ENCODE data around the gene FAHD1.
"Not testable (repeated sequence)": the region's sequence is repeated elsewhere in the genome, so short reads cannot be mapped to it uniquely, and the experiment has no call there.

FAHD1 gene

DNA sequence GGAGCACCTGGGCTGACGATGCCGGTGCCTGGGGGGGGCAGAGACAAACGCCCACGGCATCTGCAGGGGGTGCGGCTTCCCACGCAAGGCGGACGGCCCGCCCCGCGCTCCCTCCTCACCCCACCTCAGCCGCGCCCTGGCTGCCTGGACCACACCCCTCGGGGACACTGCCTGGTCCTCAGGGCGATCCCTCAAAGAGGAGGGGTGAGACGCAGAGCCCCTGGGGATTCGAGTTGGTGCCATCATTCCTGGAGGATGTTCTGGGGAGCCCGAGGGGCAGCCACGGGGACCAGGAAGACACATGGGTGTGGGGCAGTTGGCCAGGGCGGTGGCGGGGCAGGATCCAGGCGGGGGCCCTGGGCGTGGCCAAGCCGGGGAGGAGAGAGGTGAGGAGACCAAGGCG, 37.4 kb upstream of the FAHD1 start:
- DNase-seq (ENCODE audit: low spot score), result no peak

GRCh38 chr16:1790261-1790610, 36.8 kb upstream of the FAHD1 start:
- DNase-seq (ENCODE audit: low spot score), result no peak

GRCh38 chr16:1790611-1791255, 36.3 kb upstream of the FAHD1 start:
- no peak for DNase-seq (ENCODE audit: low spot score)

DNA sequence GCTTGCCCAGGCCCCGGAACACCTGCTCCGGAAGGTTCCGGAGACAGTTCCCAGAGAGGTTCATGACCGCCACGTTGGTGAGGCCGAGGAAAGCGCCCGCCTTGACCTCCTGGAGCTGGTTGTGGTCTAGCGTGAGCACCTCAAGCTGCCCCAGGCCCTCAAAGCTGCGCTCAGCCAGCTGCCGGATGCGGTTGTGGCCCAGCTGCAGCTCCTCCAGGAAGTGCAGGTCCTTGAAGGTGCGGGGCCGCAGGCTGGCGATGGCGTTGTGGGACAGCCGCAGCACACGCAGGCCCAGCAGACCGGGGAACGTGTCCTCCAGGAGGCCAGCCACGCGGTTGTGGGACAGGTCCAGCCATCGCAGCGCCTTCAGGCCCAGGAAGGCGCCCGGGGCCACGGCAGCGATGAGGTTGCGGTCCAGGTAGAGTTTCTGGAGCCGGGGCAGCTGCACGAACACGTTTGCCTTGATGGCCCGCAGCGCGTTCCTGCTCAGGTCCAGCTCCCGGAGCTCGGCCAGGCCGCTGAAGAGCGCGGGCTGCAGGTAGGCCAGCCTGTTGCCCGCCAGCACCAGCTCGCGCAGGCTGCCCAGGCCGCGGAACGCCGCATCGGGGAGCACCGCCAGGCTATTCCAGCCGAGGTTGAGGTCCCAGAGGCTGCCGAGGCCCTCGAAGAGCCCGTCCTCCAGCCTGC, 35.6 kb upstream of the FAHD1 start:
- DNase-seq (ENCODE audit: low spot score), result no peak

GRCh38 chr16:1791943-1792812, 34.8 kb upstream of the FAHD1 start:
- DNase-seq (ENCODE audit: low spot score), result no peak

DNA sequence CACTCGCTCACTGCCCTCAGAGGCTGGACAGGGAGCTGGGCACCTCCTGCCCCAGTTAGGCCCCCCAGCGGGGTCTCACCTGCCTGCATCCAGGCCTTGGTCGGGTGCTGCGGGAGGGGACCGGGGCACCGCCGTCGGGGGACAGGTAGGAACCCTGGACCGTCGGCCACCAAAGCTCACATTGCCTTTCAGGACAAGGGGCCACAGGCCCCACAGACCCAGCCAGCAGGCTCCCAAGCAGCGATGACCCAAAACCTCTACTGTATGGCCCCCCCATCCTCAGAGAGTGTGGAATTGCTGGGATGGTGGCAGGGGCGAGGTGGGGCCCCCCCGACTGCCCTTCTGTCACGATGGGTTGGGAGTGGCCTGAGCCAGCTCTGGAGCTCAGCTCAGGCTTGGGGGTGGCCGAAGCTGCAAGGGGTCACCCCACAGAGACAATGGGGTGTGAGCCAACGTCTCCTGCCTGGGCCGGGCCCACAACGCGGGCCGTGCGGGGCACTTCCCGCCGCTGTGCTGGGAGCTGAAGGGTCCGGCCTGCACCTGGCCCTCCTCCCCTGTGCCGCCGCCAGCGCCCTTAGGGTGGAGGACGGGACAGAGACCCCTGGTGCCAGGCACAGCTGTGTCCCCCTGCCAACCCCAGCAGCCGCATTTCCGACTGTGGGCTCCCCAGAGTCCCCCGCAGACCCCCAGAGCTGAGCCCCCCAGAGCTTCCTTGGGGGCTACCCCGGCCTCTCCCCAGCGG, 34.0 kb upstream of the FAHD1 start:
- no peak for DNase-seq (ENCODE audit: low spot score)

GRCh38 chr16:1793578-1794220, 33.3 kb upstream of the FAHD1 start, which contains the start of gene IGFALS:
IGFALS (minus strand) TSS chr16:1793705; CDS start chr16:1793652, 53 bp downstream.
- DNase-seq (ENCODE audit: low spot score), result no peak

DNA sequence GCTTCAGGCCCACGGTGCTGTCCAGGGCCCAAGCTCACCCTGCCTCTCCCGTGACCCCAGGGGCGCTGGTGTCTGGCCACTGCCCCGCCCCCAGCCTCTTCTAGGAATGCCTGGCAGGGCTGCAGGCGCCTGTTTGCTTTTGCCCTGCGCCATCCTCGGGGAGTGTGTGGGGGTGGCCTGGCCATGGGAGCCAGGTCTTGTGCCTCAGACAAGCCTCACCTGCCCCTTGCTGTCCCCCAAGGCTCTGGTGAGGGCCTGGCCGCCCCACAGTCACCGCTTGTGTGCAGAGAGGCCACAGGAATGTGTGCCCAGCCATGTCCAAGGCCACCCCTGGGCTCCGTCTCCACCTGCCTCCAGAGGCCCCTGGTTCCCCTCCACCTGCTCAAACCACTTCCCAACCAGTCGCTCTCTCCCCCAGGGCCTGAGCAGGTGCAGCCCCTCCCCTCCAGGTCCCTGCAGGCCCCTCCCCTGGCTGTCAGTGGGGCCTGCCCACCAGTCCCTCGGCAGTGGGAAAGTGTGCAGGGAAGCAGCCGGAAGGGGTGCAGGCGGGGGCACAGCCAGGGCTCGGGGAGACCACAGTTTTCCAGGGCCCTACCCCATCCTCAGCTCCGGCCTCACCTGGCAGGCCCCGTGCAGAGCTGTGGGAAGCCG, 32.7 kb upstream of the FAHD1 start:
- DNase-seq (ENCODE audit: low spot score), result no peak

DNA sequence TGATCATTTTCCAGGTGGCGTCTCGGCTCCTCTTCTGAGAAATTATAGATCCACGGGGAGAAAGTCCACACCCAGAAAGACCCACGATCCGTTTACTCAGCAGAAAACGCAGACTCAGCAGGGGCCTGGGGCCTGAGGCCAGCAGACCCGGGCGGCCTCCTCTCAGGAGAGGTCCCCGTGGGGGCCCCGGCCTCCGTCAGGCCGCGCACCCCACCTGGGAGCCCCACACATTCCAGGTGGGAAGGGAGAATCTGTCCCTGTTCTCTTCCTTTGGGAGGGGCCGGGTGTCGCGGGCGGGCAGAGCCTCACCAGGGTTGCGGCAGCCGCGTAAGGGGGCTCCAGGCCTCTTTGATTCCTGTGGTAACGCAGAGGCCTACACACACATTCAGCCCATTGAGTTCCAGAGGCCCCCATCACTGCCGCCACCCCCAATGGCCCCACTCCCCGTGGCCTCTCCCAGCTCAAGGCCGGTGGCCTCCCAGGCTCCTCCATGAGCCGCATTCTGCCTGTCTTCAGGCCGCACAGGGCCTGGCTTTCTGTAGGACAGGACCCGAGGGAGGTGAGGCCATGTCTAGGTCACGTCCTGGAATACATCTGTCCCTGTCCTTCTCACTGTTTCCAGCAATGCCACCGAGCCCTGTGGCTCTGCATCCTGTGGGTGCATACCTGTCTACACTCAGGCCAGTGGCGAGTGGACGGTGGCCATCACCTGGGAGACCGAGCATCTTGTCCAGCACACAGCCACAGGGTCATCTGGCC, 31.9 kb upstream of the FAHD1 start:
- no peak for DNase-seq (ENCODE audit: low spot score)

GRCh38 chr16:1799263-1799662, 27.7 kb upstream of the FAHD1 start:
- DNase-seq (ENCODE audit: low spot score), result not testable (repeated sequence)

GRCh38 chr16:1800701-1801100, 26.3 kb upstream of the FAHD1 start:
- no peak for DNase-seq (ENCODE audit: low spot score)

GRCh38 chr16:1807626-1808025, 19.4 kb upstream of the FAHD1 start:
- DNase-seq (ENCODE audit: low spot score), result no peak

DNA sequence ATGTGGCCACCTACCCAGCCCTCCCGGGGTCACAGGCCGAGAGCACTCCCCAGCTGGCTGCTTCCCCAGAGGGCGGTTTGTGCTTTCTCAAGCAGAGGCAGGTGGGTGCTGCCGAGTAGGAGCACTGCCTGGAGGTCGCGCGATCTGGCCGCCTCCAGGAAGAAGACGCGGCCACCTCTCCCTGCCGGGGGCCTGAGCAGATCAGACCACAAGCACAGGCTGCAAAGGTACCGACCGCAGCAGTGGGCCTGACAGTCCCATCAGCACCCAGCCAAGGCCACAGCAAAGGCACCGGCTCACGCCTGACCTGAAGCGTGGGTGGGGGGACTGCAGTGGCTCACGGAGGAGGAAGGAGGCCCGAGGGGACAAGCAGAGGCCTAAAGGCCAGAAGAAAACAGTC, 18.3 kb upstream of the FAHD1 start:
- no peak for DNase-seq (ENCODE audit: low spot score)

DNA sequence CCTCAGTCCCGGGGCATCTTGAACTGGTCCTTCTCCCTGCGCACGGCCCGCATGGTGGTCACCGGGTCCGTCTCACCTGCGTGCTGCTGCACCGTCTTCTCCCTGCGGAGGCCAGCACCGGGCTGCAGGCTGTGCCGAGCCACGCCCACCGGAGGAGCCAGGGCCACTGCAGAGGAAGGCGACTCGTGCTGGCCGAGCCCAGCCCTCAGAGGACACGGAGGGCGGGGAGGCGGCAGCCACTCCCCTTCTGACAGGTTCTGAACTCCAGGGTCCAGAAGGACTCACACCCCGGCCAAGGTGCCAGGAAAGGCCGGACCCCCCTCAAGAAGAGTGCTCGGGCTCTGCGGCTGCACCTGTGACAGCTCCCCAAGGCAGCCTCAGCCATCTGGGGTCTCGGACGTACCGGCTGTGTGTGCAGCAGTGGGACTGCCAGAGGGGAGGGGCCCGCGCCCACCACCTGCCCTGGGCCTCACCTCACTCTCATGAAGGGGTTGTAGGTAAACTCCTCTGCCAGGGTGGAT, 17.7 kb upstream of the FAHD1 start:
- DNase-seq (ENCODE audit: low spot score), result no peak

GRCh38 chr16:1810106-1810505, 16.9 kb upstream of the FAHD1 start:
- DNase-seq (ENCODE audit: low spot score), result no peak

DNA sequence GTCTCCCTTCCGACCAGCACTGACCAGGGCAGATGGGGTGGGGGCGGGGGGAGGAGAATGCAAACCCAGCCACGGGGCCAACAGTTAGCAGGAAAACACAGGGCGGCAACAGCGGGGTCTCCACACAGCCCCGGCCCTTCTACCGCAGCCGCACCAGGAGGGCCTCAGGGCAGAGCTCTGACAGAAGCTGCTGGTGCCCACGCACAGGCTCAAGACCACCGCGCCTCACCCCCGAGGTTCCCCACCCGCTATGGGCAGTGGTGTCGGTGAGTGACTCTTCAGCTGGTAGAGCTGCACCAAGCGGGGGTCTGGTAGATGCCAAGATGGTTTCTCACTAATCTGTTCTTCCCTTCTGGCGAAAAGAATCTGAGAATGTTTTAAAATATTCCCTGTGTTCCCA, 16.5 kb upstream of the FAHD1 start:
- DNase-seq (ENCODE audit: low spot score), result no peak

- peak; percentile 43 for DNase-seq (ENCODE audit: low spot score)
These were observed 14.3 kb upstream of the FAHD1 start for GRCh38 chr16:1812732-1813163.

- no peak for DNase-seq (ENCODE audit: low spot score)
These were observed 11.5 kb upstream of the FAHD1 start for GRCh38 chr16:1815461-1815860.

GRCh38 chr16:1816396-1817275, 10.4 kb upstream of the FAHD1 start:
- DNase-seq (ENCODE audit: low spot score), result no peak
